ENCODE results near the gene HDC.

Gene HDC

GRCh38 chr15:50248994-50249582 is 16.4 kb downstream of the HDC start:
- TF ChIP-seq CTCF (IDR thresholded peaks at IDR 0.05; ENCODE audit: borderline replicate concordance, insufficient read depth, low read depth, low read length) = no peak
- no peak overlapping the region for H3K4me3 ChIP-seq (ENCODE audit: low read depth, low read length)

- H3K4me3 ChIP-seq (ENCODE audit: low read depth, low read length) = no peak overlapping the region
- no peak for TF ChIP-seq CTCF (IDR thresholded peaks at IDR 0.05; ENCODE audit: borderline replicate concordance, insufficient read depth, low read depth, low read length)
Observed at GRCh38 chr15:50247819-50248655, 17.5 kb downstream of the HDC start.

DNA sequence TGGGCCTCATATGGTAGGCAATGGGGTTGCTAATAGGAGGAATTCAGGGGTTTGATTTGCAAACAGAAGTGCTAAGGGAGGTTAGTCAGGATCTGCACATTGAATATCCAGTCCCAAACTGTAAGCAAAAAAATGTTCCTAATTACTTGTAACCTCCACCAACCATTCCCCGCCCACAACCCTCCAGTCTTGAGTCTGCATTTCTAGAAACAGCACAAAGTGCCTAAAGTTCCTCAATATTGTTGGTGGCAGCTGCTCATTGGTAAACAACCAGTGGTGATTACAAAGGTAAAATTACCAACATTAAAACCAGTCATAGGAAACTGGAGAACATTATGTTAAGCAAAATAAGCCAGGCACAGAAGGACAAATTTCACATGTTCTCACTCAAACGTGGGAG is 18.9 kb downstream of the HDC start:
- no peak for TF ChIP-seq CTCF (IDR thresholded peaks at IDR 0.05; ENCODE audit: borderline replicate concordance, insufficient read depth, low read depth, low read length)
- no peak overlapping the region for H3K4me3 ChIP-seq (ENCODE audit: low read depth, low read length)

DNA sequence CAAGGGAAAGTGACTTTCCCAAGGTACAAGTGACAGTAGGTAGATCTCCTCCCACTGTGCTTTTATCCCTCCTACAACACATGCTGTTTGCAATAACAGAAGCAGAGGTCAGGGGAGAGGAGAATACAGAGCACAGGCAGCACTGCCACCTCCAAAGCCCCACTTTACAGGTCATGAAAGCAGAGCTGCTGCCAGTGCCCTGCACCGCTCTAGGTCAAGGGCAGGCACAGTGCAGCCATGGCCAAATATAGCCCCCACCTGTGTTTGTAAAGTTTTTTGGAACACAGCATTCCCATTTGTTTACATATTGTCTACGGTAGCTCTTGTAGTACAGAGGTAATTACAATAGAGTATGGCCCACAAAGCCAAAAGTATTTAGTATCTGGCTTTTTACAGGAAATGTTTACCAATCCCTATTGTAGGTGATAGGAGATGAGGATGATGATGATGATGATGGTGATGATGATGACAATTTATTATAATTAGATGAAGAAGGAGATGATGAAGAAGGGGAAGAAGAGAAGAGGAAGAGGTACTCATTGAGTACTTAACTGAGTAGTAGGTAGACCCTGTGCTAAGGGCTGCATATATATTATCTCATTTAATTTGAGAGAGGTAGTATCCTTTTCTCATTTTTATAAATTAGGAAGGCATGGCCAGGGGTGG is 20.4 kb downstream of the HDC start:
- no peak for TF ChIP-seq CTCF (IDR thresholded peaks at IDR 0.05; ENCODE audit: borderline replicate concordance, insufficient read depth, low read depth, low read length)
- H3K4me3 ChIP-seq (ENCODE audit: low read depth, low read length) = no peak overlapping the region

- no peak for TF ChIP-seq CTCF (IDR thresholded peaks at IDR 0.05; ENCODE audit: borderline replicate concordance, insufficient read depth, low read depth, low read length)
- H3K4me3 ChIP-seq (ENCODE audit: low read depth, low read length) = no peak overlapping the region
Observed at GRCh38 chr15:50244153-50244552, 21.4 kb downstream of the HDC start.

DNA sequence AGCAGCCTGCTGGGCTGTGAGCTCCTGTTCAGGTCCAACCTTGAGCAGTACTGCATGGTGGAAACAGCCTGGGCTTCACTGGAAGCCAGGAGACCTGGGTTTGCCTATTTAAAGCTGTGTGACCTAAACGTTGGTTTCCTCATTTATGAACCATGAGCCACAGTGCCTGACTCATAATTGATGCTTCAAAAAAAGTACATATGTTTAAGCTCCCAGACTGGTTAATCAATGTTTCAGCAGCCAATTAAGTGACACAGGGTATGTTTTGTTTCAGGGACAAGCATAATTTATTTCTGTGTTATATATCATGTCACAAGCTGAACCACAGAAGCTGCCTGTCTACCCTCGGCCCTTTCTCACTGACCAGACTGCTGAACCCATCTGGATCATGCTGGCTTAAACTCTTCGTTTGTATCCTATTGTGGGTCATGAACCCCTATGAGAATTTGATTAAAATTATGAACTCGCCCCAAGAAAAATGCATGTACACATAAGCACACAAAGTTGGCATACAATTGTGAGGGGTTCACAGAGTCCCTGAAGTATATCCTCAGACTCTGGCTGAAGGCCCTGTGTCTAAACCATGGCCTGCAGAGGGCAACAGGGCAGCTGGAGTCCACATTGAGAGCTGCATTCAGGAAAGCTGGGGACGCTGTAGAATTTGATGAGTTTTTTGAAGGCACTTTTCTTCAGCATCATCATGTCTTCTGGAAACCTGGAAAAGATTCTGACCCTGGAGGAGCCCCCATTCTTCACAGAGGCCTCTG is 23.7 kb downstream of the HDC start:
- no peak for TF ChIP-seq CTCF (IDR thresholded peaks at IDR 0.05; ENCODE audit: borderline replicate concordance, insufficient read depth, low read depth, low read length)
- H3K4me3 ChIP-seq (ENCODE audit: low read depth, low read length) = no peak overlapping the region

Data from GM12875 (cell line).